Gastroesophageal sphincter (tissue), 3 donors: ENCODE data around the gene C13orf42.

Experiments used
- EP300 ChIP-seq: sonication (generic); formaldehyde crosslinking; IDR thresholded peaks from one replicate; pipeline ENCODE4 v1.6.1; 2017; ENCODE audit warnings: antibody characterized with exemption, mild to moderate bottlenecking
- POLR2A ChIP-seq, 2 donors: fragments of 450-650 bp; IDR thresholded peaks; one replicate each; pipeline ENCODE4 v1.6.1; 2017; ENCODE audit warnings: antibody characterized with exemption in 2 of 2, mild to moderate bottlenecking in 2 of 2, moderate library complexity in 1 of 2
- TF ChIP-seq, protein P1 (sequence below), 4 experiments: fragments of 200-600 bp in 2 of 4; fragments of 450-650 bp in 2 of 4; sonication (generic) in 1 of 4; IDR thresholded peaks; one replicate each; pipeline ENCODE4 v1.5.1; 2017 to 2019; ENCODE audit warnings: antibody characterized with exemption in 4 of 4, mild to moderate bottlenecking in 2 of 4, moderate library complexity in 2 of 4

- TF ChIP-seq, protein P1, sequence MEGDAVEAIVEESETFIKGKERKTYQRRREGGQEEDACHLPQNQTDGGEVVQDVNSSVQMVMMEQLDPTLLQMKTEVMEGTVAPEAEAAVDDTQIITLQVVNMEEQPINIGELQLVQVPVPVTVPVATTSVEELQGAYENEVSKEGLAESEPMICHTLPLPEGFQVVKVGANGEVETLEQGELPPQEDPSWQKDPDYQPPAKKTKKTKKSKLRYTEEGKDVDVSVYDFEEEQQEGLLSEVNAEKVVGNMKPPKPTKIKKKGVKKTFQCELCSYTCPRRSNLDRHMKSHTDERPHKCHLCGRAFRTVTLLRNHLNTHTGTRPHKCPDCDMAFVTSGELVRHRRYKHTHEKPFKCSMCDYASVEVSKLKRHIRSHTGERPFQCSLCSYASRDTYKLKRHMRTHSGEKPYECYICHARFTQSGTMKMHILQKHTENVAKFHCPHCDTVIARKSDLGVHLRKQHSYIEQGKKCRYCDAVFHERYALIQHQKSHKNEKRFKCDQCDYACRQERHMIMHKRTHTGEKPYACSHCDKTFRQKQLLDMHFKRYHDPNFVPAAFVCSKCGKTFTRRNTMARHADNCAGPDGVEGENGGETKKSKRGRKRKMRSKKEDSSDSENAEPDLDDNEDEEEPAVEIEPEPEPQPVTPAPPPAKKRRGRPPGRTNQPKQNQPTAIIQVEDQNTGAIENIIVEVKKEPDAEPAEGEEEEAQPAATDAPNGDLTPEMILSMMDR (IDR thresholded peaks at IDR 0.05): no peak
- TF ChIP-seq POLR2A (IDR thresholded peaks at IDR 0.05): no peak
- TF ChIP-seq EP300: no peak
Measured at GRCh38 chr13:51152701-51153100, 41.6 kb upstream of the C13orf42 start.
